Measurements from ENCODE around the gene KCNQ1OT1.

The KCNQ1OT1 gene

GRCh38 chr11:2666828-2667570 lies 32.8 kb downstream of the KCNQ1OT1 start:
- no peak for DNase-seq (ENCODE audit: low read depth)

- no peak for DNase-seq (ENCODE audit: low read depth)
Observed at GRCh38 chr11:2666401-2666741, 33.4 kb downstream of the KCNQ1OT1 start.

DNA sequence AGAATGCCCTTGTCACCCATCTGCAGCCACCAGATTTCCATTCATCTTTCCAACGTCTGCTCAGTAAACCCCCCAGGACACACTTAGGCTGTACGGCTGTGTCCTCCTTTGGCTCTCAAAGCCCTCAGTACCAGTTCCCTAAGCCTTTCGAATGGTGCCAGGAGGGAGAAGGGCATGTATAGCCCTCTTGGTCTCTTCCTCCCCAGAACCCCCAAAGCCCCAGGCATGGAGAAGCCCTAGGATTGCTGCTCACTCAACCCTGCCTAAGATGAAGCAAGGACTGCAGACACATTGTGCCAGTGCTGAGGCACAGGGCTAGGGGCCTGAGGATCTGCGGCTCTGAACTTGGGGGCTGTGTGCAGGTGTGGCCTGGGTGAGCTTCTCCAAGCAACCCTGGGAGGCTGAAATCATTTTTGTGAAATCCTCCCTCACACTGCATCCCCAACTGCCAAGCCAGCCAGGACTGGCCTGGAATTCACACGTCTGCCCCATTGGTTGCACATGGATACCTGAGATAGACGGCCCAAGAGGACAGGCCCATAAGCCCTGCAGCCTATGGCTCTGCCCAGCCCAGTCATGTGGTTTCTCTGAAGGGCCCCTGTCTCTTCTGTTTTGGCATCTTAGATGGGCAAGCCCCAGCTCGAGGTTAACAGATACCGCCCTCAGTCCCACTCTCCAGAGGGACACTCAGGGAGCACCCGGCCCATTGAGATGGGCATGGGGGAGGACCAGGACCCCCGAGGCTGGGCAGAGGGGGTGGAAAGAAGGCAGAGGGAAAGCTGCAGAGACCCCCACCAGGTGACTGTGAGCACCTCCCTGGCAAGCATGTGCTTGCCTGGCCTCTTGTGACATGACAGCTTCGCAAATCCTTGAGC lies 34.0 kb downstream of the KCNQ1OT1 start:
- no peak for DNase-seq (ENCODE audit: low read depth)

GRCh38 chr11:2664791-2665525 lies 34.8 kb downstream of the KCNQ1OT1 start:
- DNase-seq (ENCODE audit: low read depth) = no peak

GRCh38 chr11:2664376-2664775 lies 35.4 kb downstream of the KCNQ1OT1 start:
- no peak for DNase-seq (ENCODE audit: low read depth)

- DNase-seq (ENCODE audit: low read depth) = no peak
Observed at GRCh38 chr11:2663915-2664314, 35.9 kb downstream of the KCNQ1OT1 start.

GRCh38 chr11:2663506-2663905 lies 36.3 kb downstream of the KCNQ1OT1 start:
- no peak for DNase-seq (ENCODE audit: low read depth)

DNA sequence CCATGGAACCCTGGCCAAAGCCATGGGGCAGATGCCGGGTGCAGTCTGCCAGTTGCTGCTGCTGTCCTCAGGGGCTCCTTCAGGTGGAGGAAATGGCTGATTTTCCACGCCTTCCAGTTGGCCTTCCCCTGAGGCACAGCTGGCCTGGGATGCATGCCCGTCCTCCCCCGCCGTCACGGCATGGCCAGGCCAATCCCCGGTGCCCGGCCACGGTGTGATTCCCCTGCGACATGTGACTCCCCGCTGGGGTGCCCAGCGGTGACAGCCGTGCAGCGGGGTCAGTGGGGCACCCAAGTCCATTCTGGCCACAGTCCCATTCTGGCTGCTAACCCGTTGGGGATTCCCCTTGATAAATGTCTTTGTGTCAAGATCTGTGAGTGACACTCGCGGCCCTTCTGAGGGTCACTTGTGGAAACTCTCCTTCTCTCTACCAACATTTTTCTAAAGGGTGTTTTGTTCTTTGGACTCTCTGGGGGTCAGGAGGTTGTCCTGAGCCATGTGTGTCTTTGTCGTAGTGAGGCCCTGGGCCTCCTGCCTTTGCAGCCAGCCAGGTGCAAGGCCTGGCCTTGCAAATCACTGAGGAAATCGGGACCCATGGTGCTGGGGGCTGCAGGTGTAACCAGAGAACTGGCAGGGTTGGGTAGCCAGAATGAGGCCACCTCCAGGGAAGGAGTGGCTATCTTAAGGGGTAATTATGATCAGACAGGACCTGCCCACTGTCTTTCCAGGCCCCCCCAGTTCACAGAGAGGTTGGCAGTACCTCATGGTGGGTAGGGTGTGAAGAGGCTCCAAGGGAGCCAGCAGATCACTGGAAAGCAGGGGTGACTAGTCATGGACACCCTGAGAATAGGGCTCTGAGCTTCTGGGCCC lies 37.1 kb downstream of the KCNQ1OT1 start:
- no peak for DNase-seq (ENCODE audit: low read depth)

GRCh38 chr11:2662024-2662312 lies 37.8 kb downstream of the KCNQ1OT1 start:
- no peak for DNase-seq (ENCODE audit: low read depth)

DNA sequence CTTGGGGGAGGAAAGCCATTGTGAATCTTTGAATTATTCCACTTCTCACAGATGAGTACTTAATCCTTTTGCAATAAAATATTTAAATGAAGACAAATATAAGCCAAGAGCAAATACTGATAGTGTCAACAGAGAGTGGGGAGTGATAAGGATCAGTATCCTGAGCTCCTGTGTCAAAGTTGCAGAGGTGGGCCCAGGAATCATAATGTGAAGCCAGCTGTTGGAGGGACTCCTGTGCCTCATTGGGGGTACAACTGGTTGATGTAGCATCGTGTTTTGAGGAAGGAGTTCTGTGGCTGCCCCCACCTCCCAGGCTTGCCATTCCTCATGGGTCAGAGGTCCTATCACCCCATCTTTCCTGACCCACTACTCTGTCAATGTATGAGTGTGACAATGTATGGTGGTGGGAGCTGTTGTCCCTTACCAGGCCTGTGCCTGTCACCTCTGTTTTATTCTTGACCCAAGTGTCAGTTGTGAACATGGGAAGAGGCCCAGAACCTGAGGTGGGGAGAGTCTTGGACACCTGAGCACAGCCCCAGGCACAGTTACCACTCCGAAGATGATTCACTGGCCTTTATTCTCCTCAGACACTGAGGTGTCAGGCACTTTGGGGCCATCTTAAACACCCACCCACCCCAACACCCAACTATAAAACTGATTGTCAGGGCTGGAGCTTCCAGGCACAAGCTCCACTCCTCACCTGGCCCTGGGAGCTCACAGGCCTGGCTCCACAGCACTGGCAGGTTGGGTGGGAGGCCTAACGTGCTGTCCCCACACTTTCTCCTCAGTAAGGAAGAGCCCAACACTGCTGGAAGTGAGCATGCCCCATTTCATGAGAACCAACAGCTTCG lies 38.4 kb downstream of the KCNQ1OT1 start:
- no peak for DNase-seq (ENCODE audit: low read depth)

DNA sequence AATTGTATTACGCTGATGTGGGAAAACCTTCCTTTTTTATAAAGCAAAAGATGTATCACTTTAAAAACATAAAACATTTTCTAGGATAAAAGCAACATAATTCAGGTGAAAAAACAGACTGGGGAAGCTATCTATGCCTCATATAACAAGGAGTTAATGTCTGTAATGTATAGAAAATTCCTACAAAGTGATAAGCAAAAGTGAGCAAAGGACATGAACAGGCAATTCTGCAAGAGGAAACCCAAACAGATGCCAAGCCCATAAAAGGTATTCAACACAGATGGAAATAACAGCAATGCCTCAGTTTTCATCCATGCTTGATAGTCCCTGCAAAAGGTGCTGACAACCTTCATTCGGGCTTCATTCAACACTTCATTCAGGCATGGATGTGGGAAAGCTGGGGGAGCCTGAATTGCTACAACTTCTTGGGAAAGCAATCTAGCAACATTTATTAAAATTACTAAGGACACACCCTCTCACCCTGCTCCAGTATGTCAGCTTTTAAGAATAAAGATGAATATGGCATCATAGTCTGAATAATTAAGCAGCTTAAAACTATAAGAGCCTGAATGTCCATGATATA lies 39.3 kb downstream of the KCNQ1OT1 start:
- DNase-seq (ENCODE audit: low read depth) = no peak

DNA sequence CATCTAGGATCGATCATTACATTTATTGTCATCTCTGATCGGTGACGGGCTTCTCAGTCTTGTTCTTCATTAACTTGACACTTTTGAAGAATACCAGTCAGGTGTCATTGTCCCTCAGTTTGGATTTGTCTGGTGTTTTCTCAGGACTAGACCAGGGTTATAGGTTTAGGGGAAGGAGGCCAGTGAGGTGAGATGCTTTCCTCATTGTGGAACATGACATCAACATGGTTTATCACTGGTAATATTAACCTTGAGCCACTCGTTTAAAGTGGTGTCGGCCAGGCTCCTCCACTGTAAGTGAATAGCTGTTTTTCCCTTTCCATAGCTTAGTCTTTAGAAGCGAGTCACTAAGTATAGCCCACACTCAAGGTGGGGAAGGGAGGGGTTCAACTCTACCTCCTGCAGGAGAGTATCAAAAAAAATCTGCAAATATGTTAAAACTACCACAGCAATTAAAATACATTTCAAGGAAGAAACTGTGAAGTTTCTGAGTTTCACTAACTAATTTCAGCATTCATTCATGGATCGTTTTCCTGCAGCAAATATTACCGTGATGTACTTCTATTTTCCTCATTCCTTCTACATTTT lies 42.0 kb downstream of the KCNQ1OT1 start:
- DNase-seq (ENCODE audit: low read depth) = no peak

DNA sequence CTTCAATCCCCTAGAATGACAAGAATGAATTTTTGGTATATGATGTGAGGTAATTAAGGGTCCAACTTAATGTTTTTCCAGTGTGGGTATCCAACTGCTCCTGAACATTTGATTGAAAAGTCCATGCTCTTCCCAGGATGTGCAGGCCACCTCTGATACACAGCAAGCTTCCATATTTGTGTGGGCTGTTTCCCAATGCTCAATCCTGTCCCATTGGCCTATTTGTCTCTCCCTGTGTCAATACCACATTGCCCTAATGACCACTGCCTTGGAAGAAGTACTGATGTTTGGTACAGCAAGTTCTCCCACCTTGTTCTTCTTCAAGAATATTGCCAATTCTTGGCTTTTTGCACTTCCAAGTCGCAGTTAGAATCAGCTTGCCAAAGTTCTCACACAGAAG lies 42.9 kb downstream of the KCNQ1OT1 start:
- DNase-seq (ENCODE audit: low read depth) = no peak

GRCh38 chr11:2655834-2656622 lies 43.8 kb downstream of the KCNQ1OT1 start:
- peak; percentile 52 for DNase-seq (ENCODE audit: low read depth)

- no peak for DNase-seq (ENCODE audit: low read depth)
Observed at GRCh38 chr11:2655016-2655719, 44.6 kb downstream of the KCNQ1OT1 start.

DNA sequence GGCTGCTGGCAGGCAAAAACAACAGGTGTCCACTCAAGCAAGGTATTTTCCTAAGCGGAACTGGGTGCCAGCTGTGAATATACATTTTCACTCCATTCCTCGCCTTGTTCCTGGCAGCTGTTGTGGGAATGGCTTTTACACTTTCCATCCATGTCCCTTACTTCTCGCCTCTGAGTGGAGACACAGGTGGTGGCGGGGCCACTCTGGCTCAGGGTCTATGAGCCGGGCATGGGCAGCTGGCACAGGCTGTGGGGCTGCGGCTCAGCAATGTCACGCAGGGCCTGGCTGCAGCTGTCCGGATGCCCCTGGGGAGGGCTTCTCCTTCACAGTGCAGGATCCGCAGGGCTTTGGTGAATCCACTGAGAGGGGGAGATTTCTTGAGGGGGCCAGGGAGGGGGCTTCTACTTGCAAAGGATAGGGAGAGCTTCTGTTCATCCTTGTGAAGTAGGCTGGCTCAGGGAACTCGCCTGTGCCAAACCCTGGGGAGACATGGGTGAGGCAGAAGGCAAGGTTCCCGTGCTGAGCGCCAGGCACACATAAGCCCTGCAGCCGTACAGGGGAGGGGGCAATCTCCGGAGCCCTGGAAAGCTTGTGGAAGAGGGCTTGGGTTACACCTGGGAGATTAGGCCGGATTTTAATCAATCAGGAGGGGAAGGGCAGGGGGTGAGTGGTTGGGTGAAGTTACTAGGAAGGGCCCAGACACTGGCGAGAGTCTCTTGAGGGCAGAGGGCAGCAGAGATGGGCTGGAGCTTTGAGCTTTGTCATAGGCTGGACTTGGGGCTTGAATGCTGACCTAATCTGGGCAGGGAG lies 45.7 kb downstream of the KCNQ1OT1 start:
- DNase-seq (ENCODE audit: low read depth) = no peak

- DNase-seq (ENCODE audit: low read depth) = no peak
Observed at GRCh38 chr11:2653198-2653551, 46.6 kb downstream of the KCNQ1OT1 start.

Measured in EH (cell line).